ENCODE measurements around the gene FTSJ3.

The FTSJ3 gene

GRCh38 chr17:63841350-63842172 is 14.1 kb upstream of the FTSJ3 start:
- H3K9me3 ChIP-seq (ENCODE audit: insufficient read depth, low read depth, low read length) = no peaks in the 10 kb centered on the region
- peaks cover 5% of the 10 kb centered on the region for H3K36me3 ChIP-seq (ENCODE audit: insufficient read depth, low read depth, low read length)
- peaks cover 16% of the 10 kb centered on the region; the same call in 1 of the 2 replicates for H3K27me3 ChIP-seq (ENCODE audit: insufficient read depth, low read length)
- H3K9ac ChIP-seq (ENCODE audit: low read depth, low read length) = peak overlapping the region; percentile 90
- peak overlapping the region; percentile 96 for H3K4me3 ChIP-seq (ENCODE audit: low read length)
- peaks cover 25% of the 10 kb centered on the region for H3K4me1 ChIP-seq (ENCODE audit: insufficient read depth, low read length)
- no peak overlapping the region for H3K27ac ChIP-seq (ENCODE audit: low read length)

DNA sequence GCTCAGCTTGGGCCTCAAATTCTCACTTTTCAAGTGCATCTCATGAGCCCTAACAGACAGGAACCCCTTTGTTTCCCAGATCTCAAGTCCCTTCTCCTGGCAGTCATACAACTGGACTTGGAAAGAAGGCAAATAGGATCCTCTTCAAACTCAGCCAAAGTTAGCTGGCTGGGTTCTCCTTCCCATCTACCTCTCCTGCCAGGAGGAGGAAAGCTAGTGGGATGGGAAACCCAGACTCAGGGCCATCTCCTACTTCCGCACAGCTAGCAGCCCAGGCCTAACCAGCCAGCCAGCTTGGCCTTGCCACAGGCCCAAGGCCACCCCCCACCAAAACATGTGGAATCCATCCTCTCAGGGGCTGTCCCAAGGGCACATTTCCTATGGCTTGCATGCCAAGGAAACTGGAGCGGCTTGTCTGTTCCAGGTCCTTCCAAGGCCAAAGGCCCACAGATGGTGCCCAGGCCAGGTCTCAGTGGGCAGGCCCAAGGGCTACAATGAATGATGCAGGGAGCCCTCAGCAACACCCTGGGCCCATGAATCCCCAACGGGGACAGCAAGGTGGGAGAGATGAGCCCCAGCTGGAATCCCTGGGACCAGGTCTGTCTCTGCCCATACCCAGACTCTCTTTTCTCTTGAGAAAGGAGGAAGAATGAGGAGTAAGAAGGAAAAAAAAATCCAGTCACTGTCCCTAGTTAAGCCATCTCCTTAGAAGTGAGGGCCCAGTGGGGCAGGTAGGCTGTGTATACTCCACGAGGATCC is 13.3 kb upstream of the FTSJ3 start:
- Histone ChIP-seq H3K4me3 (ENCODE audit: low read length) (peak overlapping the region; percentile 96), H3K27me3 (ENCODE audit: insufficient read depth, low read length) (peaks cover 8% of the 10 kb centered on the region; the same call in 1 of the 2 replicates), H3K4me1 (ENCODE audit: insufficient read depth, low read length) (peaks cover 25% of the 10 kb centered on the region), H3K9ac (ENCODE audit: low read depth, low read length) (peak overlapping the region; percentile 90; the same call in 1 of the 2 replicates), H3K36me3 (ENCODE audit: insufficient read depth, low read depth, low read length) (peaks cover 7% of the 10 kb centered on the region), H3K27ac (ENCODE audit: low read length) (no peak overlapping the region), H3K9me3 (ENCODE audit: insufficient read depth, low read depth, low read length) (no peaks in the 10 kb centered on the region)

DNA sequence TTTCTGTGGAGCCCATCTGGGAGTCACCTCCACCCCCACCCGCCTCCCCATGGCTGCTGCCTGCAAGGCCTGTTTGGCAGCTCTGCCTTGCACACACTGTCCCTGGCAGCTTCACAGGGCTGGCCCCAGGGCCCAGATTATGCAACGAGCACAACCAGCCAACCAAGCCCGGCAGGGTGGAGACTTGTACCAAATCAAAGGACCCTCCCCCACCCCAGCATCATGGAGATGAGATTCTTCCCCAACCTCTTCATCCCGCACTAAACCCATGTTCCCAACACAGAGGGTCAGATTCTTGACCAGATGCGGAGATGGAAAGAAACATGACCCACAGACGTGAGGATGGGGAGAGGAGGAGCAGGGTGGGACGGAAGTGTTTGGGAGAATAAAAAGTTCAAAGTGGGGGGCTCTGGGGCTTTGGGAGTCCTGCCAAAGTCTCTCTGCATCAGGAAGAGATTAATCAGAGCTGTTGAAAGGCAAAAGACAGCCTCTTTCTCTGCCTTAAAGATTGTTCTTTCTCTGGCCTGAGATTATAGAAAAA is 11.2 kb upstream of the FTSJ3 start:
- peak overlapping the region; percentile 66; the same call in 1 of the 2 replicates for H3K9ac ChIP-seq (ENCODE audit: low read depth, low read length)
- H3K4me1 ChIP-seq (ENCODE audit: insufficient read depth, low read length) = peaks cover 25% of the 10 kb centered on the region
- peak overlapping the region; percentile 20 for H3K27ac ChIP-seq (ENCODE audit: low read length)
- H3K9me3 ChIP-seq (ENCODE audit: insufficient read depth, low read depth, low read length) = no peaks in the 10 kb centered on the region
- H3K27me3 ChIP-seq (ENCODE audit: insufficient read depth, low read length) = no peaks in the 10 kb centered on the region
- H3K36me3 ChIP-seq (ENCODE audit: insufficient read depth, low read depth, low read length) = peaks cover 23% of the 10 kb centered on the region
- H3K4me3 ChIP-seq (ENCODE audit: low read length) = peak overlapping the region; percentile 42; the same call in 1 of the 2 replicates

- Histone ChIP-seq H3K9ac (ENCODE audit: low read depth, low read length) (peak overlapping the region; percentile 66; the same call in 1 of the 2 replicates), H3K36me3 (ENCODE audit: insufficient read depth, low read depth, low read length) (peaks cover 29% of the 10 kb centered on the region), H3K4me1 (ENCODE audit: insufficient read depth, low read length) (peaks cover 25% of the 10 kb centered on the region), H3K27me3 (ENCODE audit: insufficient read depth, low read length) (no peaks in the 10 kb centered on the region), H3K9me3 (ENCODE audit: insufficient read depth, low read depth, low read length) (no peaks in the 10 kb centered on the region), H3K4me3 (ENCODE audit: low read length) (peak overlapping the region; percentile 42; the same call in 1 of the 2 replicates), H3K27ac (ENCODE audit: low read length) (no peak overlapping the region)
Observed at GRCh38 chr17:63837962-63838600, 10.6 kb upstream of the FTSJ3 start.

GRCh38 chr17:63837480-63837879 is 10.0 kb upstream of the FTSJ3 start:
- Histone ChIP-seq H3K27me3 (ENCODE audit: insufficient read depth, low read length) (no peaks in the 10 kb centered on the region), H3K4me1 (ENCODE audit: insufficient read depth, low read length) (peaks cover 25% of the 10 kb centered on the region), H3K9ac (ENCODE audit: low read depth, low read length) (no peak overlapping the region), H3K4me3 (ENCODE audit: low read length) (no peak overlapping the region), H3K27ac (ENCODE audit: low read length) (no peak overlapping the region), H3K36me3 (ENCODE audit: insufficient read depth, low read depth, low read length) (peaks cover 35% of the 10 kb centered on the region), H3K9me3 (ENCODE audit: insufficient read depth, low read depth, low read length) (no peaks in the 10 kb centered on the region)

DNA sequence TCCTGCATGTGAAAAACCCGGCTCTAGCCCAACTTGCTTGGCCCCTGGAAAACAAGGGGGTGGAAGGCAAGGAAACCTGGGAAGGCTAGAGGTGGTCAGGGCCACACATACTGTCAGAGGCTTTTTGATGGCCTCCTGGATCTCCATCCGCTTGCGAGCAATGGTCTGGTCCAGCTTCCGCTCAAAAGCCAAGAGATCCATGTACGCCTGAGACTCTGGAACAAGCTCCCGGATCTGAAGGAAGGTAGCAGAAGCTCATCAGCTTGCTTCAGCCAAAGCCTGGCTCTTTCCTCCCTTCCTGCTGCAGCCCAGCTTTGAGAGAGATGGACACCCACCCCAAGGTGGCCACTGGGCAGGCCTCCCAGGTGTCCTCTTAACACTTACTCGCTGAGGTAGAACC is 9.3 kb upstream of the FTSJ3 start:
- Histone ChIP-seq H3K27ac (ENCODE audit: low read length) (no peak overlapping the region), H3K9me3 (ENCODE audit: insufficient read depth, low read depth, low read length) (no peaks in the 10 kb centered on the region), H3K4me1 (ENCODE audit: insufficient read depth, low read length) (peaks cover 25% of the 10 kb centered on the region), H3K36me3 (ENCODE audit: insufficient read depth, low read depth, low read length) (peaks cover 42% of the 10 kb centered on the region), H3K27me3 (ENCODE audit: insufficient read depth, low read length) (no peaks in the 10 kb centered on the region), H3K9ac (ENCODE audit: low read depth, low read length) (no peak overlapping the region), H3K4me3 (ENCODE audit: low read length) (no peak overlapping the region)

- H3K36me3 ChIP-seq (ENCODE audit: insufficient read depth, low read depth, low read length) = peaks cover 58% of the 10 kb centered on the region
- no peak overlapping the region for H3K9ac ChIP-seq (ENCODE audit: low read depth, low read length)
- H3K27me3 ChIP-seq (ENCODE audit: insufficient read depth, low read length) = no peaks in the 10 kb centered on the region
- H3K4me3 ChIP-seq (ENCODE audit: low read length) = no peak overlapping the region
- no peak overlapping the region for H3K27ac ChIP-seq (ENCODE audit: low read length)
- peaks cover 14% of the 10 kb centered on the region for H3K4me1 ChIP-seq (ENCODE audit: insufficient read depth, low read length)
- no peaks in the 10 kb centered on the region for H3K9me3 ChIP-seq (ENCODE audit: insufficient read depth, low read depth, low read length)
Observed at GRCh38 chr17:63835167-63835720, 7.8 kb upstream of the FTSJ3 start.

GRCh38 chr17:63834431-63835166 is 7.1 kb upstream of the FTSJ3 start:
- H3K27ac ChIP-seq (ENCODE audit: low read length) = no peak overlapping the region
- H3K27me3 ChIP-seq (ENCODE audit: insufficient read depth, low read length) = no peaks in the 10 kb centered on the region
- H3K9me3 ChIP-seq (ENCODE audit: insufficient read depth, low read depth, low read length) = no peaks in the 10 kb centered on the region
- no peak overlapping the region for H3K4me3 ChIP-seq (ENCODE audit: low read length)
- H3K4me1 ChIP-seq (ENCODE audit: insufficient read depth, low read length) = peaks cover 14% of the 10 kb centered on the region
- no peak overlapping the region for H3K9ac ChIP-seq (ENCODE audit: low read depth, low read length)
- H3K36me3 ChIP-seq (ENCODE audit: insufficient read depth, low read depth, low read length) = peaks cover 64% of the 10 kb centered on the region

GRCh38 chr17:63833741-63834373 is 6.4 kb upstream of the FTSJ3 start:
- no peak overlapping the region for H3K4me3 ChIP-seq (ENCODE audit: low read length)
- no peaks in the 10 kb centered on the region for H3K9me3 ChIP-seq (ENCODE audit: insufficient read depth, low read depth, low read length)
- no peaks in the 10 kb centered on the region for H3K27me3 ChIP-seq (ENCODE audit: insufficient read depth, low read length)
- peaks cover 72% of the 10 kb centered on the region for H3K36me3 ChIP-seq (ENCODE audit: insufficient read depth, low read depth, low read length)
- no peak overlapping the region for H3K9ac ChIP-seq (ENCODE audit: low read depth, low read length)
- H3K4me1 ChIP-seq (ENCODE audit: insufficient read depth, low read length) = peaks cover 9% of the 10 kb centered on the region
- no peak overlapping the region for H3K27ac ChIP-seq (ENCODE audit: low read length)

GRCh38 chr17:63833026-63833740 is 5.7 kb upstream of the FTSJ3 start:
- peaks cover 6% of the 10 kb centered on the region; the same call in 1 of the 2 replicates for H3K4me1 ChIP-seq (ENCODE audit: insufficient read depth, low read length)
- peaks cover 78% of the 10 kb centered on the region for H3K36me3 ChIP-seq (ENCODE audit: insufficient read depth, low read depth, low read length)
- no peak overlapping the region for H3K4me3 ChIP-seq (ENCODE audit: low read length)
- no peak overlapping the region for H3K27ac ChIP-seq (ENCODE audit: low read length)
- H3K9ac ChIP-seq (ENCODE audit: low read depth, low read length) = no peak overlapping the region
- no peaks in the 10 kb centered on the region for H3K9me3 ChIP-seq (ENCODE audit: insufficient read depth, low read depth, low read length)
- H3K27me3 ChIP-seq (ENCODE audit: insufficient read depth, low read length) = no peaks in the 10 kb centered on the region

Measured in iPS-20b (cell line).